ENCODE results near the gene CWC15.
A peak's percentile ranks its signal among the peaks of the same experiment; 100 is the strongest.
"Not testable (repeated sequence)": the region's sequence is repeated elsewhere in the genome, so short reads cannot be mapped to it uniquely, and the experiment has no call there.

Gene CWC15

GRCh38 chr11:94954753-94955152 lies 18.6 kb downstream of the CWC15 start:
- no peak for DNase-seq (ENCODE audit: low read depth, low spot score)

- DNase-seq (ENCODE audit: low read depth, low spot score), result no peak
These were observed 25.2 kb downstream of the CWC15 start for GRCh38 chr11:94948070-94948617.

DNA sequence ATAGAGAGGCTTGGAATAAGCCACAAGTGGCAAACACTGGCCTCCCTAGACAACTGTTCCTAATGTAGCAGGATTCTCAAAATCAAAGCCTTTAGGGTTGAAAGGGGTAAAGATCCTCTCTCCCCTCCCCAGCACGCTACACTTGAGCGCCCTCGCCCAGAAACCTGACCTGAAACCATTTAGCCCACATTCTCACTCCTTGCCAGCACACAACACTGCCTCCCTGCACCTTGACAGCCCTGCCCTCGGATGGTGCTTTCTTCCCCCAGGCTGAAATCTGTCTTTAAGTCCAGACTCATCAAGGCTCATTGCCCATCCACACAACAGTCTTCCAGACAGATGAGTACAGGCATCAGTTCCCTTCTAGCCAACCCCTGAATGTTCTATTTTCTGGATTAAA lies 26.5 kb downstream of the CWC15 start:
- no peak for DNase-seq (ENCODE audit: low read depth, low spot score)

DNA sequence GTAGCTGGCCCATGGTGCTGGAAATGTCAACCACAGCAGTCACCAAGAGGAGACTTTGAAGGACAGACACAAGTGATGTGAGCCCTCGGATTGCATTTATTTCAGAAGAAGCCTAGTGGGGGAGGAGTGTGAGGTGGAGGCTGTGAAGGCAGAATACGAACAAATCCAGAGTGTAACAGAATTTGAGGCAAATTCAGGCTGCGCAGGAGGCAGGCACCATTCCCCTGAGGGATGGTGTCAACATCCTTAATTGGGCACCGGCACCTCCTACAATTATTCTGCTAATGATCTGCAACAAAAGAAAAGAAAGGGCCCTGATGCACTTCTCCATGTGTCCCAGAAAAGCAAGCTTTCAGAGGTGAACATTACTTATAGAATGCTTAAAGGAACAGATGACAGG lies 32.2 kb downstream of the CWC15 start:
- DNase-seq (ENCODE audit: low read depth, low spot score), result no peak

GRCh38 chr11:94939346-94939745 lies 34.0 kb downstream of the CWC15 start:
- DNase-seq (ENCODE audit: low read depth, low spot score), result no peak

DNA sequence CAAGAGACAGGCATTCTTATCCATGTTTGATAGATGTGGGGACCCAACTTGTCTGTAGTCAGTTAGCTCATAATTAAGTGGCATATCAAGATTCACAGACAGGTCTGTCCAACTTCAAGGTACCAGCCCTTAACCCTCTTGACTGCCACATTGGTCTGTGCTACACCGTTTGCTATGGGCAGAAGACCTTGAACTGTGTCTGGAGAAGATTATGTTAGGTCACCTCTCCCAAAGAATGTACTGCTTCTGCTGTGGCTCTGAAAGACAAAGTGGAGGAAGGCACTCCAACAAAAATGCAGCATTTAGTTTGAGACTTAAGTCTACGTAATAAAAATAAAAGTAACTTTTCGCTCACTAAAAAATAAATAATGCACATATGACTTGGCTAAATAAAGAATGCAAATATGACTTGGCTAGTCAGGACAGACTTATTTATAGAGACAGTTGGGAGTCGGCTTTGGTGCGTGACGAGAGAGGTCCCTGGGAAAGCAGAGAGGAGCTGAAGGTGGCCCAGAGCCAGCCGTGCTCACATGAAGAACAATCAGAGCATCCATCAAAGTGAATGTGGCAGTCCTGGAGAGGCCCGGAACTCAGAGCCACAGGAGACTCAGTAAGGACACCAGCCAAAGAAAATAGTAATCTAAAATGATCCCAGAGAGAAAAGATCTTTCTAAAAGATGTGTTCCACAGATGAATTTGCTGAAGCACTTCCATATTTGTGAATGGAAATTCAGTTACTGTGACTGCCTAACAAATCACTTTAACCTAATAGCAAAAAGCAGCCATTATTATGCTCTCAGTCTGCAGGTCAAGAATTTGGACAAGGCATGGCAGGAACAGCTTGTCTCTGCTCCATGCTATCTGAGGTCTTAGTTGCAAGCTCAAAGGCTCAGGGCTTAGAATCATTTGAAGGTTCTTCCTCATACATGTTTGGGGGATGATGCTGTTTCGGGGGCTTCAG lies 35.0 kb downstream of the CWC15 start:
- DNase-seq (ENCODE audit: low read depth, low spot score), result no peak

DNA sequence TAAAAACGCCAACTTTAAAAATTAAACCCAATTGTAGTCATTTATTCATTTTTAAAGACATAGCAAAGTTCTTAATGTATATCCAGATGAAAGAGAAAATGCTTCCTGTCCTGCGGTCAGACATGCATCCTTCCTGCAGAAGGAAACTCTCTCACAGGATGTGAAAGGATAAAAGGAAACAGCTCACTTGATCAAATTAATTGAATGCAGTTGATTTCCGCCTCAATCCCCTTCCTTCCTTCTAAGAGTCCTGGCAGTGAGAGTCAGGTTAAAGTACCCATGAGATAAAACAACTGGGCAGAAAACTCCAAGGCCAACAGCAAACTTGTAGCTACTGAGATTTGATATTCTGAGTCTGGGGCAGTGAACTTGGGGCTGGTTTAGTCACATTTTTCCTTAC lies 38.5 kb downstream of the CWC15 start:
- DNase-seq (ENCODE audit: low read depth, low spot score), result no peak

DNA sequence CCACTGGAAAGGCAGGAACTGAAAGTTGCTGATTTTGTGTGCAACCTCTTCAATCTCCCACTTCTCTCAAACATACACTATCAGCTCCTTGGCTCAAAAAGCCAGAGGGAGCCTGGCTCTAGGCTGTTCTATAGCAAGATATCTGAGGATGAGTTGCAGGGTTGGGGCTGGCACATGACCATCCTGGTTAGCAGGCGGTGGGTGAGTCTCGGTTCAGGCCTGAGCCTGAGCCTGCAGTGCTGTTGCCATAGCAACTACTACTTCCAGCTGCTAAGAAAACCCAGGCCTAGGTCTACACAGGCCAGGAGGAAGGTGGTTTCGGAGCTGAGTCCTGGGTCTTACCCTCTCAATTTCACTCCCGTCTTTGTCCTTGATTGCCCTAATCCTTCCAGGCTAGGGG lies 39.0 kb downstream of the CWC15 start:
- DNase-seq (ENCODE audit: low read depth, low spot score), result peak; percentile 28

GRCh38 chr11:94933223-94934130 lies 39.9 kb downstream of the CWC15 start:
- DNase-seq (ENCODE audit: low read depth, low spot score), result no peak

- DNase-seq (ENCODE audit: low read depth, low spot score), result no peak
These were observed 40.9 kb downstream of the CWC15 start for GRCh38 chr11:94932503-94932902.

GRCh38 chr11:94932072-94932471 lies 41.3 kb downstream of the CWC15 start:
- DNase-seq (ENCODE audit: low read depth, low spot score), result not testable (repeated sequence)

- DNase-seq (ENCODE audit: low read depth, low spot score), result no peak
These were observed 45.0 kb downstream of the CWC15 start for GRCh38 chr11:94928117-94928990.

- no peak for DNase-seq (ENCODE audit: low read depth, low spot score)
These were observed 46.6 kb downstream of the CWC15 start for GRCh38 chr11:94926698-94927237.

GRCh38 chr11:94926271-94926625 lies 47.1 kb downstream of the CWC15 start:
- no peak for DNase-seq (ENCODE audit: low read depth, low spot score)

DNA sequence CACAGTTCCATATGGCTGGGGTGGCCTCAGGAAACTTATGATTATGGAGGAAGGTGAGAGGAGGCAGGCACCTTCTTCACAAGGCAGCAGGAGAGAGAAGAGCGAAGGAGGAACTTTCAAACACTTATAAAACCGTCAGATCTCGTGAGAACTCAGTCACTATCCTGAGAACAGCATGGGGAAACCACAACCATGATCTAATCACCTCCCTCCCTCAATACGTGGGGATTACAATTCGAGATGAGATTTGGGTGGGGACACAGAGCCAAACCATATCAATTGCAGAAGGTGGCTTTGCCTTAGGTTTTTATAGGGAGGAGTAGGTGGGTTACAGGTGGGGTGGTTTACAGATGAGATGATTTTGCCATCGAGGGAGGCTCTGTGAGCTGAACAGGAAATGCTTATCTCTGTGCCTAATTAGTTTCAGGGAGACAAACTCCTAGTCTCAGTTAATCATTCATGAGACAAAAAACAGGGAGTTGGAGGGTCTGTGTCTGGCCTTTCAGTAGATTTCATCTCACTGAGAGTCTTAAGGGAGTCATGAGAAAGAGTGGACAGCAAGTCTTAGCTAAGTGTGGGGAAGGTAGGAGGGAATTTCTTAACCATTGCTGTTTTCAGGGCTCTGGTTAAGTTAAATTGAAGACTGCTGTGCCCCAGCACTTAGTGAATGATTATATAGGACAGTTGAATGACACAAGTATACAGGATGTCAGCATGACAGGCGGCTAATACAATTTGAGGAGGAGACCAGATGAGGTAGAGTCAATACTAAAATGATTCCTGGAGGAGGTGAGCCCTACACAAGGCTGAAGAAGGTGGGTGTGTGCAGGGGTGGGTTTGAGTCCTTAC lies 47.7 kb downstream of the CWC15 start:
- no peak for DNase-seq (ENCODE audit: low read depth, low spot score)

DNA sequence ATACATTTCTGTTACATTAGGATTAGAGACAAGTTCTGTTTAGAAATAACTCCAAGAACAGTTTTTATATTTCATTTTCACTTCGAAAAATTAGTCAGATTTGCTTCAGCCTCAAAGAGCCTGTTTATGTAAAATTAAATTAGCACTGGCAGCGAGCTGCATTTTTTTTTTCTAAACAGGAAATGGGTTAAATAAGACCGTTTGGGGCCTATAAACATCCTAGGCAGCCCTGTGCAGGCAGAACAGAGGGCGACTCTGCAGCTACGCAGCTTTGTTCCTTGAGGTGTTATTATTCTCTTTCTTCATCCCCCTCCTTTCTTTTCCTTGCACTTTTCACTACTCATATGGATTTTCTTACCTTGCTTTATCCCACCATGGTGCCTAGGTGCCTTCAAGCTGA lies 48.7 kb downstream of the CWC15 start:
- DNase-seq (ENCODE audit: low read depth, low spot score), result no peak

DNA sequence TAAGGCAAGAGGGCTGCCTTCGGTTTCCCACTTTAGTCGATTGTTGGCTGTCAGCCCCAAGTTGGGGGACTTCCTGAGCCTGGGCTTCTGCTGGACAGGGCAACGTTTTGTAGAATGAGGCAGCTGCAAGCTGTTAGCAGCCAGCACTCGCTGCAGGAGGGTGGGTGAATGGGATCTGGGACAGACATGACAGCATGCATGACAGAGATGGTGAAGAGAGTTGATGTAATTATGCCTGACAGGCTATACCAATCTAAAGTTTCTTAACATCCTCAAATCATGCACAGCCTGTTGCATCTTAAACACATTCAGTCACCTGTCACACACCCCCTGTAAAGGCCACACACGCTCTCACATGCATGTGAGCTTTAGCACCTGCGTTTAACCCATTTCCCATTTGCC lies 49.2 kb downstream of the CWC15 start:
- no peak for DNase-seq (ENCODE audit: low read depth, low spot score)

DNA sequence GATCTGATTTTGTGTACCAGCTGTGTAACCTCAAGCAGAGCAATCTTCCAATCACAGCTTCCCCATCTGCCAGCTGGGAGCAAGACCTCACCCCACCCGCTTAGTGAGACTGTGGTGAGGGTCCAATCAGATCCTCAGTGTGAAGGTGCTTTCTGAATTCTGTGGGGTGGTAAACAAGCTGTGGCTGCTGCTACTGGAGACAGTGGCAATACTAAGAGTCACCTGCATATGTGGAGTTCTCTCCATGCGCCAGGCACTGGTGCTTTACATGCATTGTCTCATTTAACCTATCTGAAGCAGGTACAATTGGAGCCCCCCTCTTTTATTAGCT lies 50.4 kb downstream of the CWC15 start:
- DNase-seq (ENCODE audit: low read depth, low spot score), result no peak

- DNase-seq (ENCODE audit: low read depth, low spot score), result no peak
These were observed 50.9 kb downstream of the CWC15 start for GRCh38 chr11:94922321-94923003.

DNA sequence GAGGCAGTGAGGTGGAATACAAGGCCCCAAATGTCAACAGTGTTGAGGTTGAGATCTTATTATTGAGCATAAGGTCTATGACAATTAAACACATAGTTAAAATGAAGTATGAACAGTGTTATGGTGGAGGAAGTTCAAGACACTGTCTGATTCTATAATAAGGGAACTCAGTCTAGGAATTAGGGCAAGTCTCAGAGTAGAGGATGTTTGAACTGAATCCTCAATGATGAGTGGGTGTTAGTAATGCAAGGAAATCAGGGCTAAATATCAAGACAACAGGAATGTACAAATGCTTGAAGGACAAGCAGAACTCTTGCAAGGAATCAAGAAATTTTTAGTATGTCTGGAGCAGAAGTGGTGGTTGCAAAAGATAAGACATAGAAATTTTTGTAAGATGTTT lies 53.0 kb downstream of the CWC15 start:
- no peak for DNase-seq (ENCODE audit: low read depth, low spot score)
